Measurements from ENCODE around the gene CDC42EP4.

- no peak for TF ChIP-seq EZH2 (IDR thresholded peaks at IDR 0.05; ENCODE audit: borderline replicate concordance)
- TF ChIP-seq CTCF (IDR thresholded peaks at IDR 0.05; ENCODE audit: poor library complexity): no peak
Observed at GRCh38 chr17:73358668-73359067, 46.9 kb upstream of the CDC42EP4 start.
